GM19099 (cell line): ENCODE measurements around the gene TDRD1.

Source experiments
- POLR2A ChIP-seq: IDR thresholded peaks from 3 replicates; pipeline ENCODE4 v1.6.1; 2011; ENCODE audit warnings: low read depth; ENCODE audit not compliant: insufficient read length; ENCODE audit errors: extremely low read depth

The TDRD1 gene

DNA sequence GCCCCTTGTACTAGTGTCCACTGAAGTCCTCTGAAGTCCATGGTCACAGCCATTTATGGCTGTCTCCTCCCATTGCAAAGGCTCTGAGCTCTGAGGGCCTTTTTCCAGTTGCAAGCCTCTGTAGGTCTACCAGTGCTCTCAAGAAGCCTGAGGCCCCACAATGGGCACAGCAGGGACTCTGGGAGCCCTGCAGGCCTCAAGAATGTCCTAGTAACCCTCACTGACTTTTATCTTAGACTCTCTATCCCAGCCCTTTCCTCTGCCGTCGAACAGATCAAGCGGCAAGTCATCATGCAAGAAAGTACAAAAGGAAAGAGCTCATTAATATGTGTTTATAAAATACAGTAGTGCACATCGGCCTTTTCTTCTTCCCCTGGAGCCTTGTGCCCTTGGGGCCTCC, 83.3 kb downstream of the TDRD1 start:
- TF ChIP-seq POLR2A = no peak

DNA sequence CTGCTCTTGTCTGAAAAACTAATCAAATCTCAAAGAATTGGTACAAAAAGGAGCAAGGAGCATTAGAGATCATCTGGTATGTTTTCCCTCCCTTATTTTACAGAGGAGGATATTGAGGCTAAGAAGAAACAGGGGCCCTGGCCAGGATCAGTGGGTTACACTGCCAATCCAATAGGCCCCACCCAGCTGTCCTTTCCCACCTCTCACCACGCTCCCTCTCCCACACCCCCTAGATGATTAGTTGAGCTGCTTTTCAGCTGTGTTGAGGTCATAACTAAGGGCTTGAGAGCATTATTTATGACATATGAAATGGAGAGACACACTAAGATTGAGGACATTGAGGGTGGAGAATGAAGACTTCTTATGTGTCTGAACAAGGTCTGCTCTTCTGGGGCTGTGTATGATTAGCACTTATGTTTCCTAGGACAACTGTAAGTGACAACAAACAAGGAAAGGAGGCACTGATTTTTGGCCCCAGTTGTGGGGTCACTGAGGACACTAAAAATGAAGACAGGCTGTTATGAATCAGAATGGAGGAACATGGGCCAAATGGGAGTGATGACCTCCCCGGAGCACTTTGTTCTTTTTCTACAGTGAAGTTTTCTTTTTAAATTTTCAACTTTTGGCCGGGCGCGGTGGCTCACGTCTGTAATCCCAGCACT, 86.4 kb downstream of the TDRD1 start:
- no peak for TF ChIP-seq POLR2A

DNA sequence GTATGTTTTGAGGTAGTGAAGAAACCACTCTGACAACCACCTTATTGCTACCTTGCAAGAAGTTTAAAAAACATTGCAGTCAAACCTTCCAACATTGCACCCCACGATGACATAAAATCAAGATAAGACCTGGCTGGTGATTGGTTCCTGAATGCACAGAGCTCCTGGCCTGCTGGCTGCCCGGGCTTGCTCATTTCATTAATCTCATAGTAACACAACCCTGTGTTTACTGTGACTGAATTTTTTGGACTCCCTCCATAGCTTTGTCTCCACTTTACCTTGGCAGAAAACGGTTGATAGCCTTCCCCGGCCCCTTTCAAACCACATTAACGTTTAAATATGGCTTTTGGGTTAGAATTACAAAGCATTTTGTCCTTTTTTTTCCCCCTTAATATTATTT, 87.4 kb downstream of the TDRD1 start:
- no peak for TF ChIP-seq POLR2A

DNA sequence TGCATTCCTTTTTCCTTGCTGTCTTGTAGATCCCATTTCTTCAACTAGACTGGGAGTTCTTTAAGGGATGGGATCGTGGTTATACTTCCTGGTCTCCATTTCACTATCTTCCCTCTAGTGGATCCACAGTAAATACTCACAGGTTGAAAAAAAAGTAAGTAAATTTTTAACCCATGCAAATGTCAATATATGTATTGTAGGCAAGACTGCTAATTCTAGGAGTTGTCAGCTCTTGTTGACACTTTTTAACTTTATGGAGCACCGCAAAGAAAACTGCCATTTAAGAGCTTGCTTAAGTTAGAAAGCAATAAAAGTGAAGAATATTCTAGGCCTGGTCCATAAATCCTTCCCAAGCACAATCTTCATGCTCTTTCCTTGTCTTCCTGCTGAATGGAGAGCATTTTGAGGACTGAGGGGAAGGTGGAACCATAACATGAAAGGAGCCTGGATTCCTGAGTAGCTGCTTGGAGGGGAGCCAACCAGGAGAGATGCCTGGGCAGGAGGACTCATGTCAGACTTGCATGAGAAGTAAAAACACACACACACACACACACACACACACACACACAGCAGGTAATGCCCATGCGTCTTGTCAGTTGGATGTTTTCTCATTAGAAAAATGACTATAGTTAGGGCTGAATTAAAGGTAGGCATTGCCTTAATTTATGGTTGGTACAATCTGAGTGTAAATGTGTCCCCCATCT, 92.1 kb downstream of the TDRD1 start:
- TF ChIP-seq POLR2A = no peak

DNA sequence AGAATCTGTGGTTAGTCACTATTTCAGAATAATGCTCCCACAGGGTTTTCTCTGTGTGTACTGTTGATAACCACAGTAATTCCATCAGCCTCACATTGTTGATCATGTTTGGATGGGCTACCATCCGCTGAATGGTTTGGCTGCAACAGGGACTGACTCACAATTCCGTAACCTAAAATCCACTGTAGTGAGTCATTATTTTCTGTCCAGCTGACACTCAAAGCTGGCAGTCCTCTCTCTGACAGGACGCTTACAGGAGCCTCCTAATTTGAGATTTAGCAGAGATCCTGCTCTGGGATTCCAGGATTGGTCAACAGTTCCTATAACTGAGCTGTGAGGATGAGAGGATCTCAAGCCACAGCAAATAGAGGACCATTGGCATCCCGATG, 92.6 kb downstream of the TDRD1 start:
- TF ChIP-seq POLR2A = no peak

DNA sequence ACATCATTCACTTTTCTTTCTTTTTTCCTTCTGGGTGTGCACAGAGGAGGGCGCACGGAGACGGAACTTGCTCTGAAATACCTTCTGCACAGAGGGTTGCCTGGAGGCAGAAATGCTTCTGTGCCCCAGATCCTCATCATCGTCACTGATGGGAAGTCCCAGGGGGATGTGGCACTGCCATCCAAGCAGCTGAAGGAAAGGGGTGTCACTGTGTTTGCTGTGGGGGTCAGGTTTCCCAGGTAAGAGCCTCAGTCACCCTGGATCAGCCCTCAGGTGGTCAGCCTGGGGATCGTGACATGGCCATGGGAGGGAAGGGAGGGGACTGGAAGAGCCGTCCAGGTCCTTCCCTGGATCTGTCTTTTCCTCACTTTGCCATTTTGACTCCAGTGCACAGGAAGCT, 93.5 kb downstream of the TDRD1 start:
- no peak for TF ChIP-seq POLR2A

DNA sequence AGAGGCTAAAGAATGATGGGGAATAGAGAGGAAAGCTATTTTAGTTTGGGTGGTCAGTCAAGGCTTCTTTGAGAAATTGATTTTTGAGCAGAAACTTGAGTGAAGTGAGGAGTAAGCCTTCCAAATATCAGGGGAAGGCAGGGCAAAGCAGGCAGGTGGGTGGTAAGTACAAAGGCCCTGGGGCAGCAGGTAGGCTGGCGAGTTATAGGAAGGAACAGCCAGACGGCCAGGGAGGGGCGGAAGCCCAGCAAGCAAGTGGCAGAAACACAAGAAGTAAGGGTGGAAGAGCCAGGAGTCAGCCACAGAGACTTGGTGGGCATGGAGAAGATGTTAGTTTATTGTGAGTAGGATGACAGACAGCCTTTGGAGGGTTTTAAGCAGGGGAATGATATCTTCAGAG, 94.8 kb downstream of the TDRD1 start:
- TF ChIP-seq POLR2A = no peak

DNA sequence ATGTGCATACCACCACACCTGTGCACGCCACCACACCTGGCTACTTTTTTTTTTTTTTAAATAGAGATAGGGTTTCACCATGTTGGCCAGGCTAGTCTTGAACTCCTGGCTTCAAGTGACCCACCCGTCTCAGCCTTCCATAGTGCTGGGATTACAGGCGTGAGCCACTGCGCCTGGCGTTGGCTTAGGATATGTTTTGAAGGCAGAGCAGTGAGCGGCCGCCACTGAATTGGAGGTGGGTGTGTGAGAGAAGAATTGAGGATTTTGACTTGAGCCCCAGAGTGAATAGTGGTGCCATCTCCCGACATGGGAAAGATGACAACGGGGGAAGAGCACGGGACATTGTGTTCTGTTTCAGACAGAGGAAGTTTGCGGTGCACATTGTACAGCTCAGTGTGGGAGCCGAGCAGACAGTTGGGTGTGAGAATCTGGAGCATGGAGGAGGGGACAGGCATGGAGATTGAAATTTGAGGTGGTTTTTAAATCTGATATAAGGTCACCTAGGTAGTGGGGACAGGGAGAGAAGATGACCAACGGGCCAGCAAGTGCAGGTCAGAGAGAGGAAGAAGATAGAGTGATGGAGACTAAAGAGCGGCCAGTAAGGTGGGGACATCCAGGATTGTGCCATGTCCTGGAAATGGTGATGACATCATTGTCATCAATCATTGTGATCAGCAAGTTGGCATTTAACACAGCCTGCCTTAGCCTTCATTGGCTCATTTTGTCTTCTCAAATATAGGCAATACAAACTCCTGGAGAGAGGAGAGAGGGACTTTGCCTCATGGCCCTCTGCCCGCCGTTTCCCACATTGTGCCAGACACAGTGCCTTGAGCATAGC, 95.7 kb downstream of the TDRD1 start:
- no peak for TF ChIP-seq POLR2A

DNA sequence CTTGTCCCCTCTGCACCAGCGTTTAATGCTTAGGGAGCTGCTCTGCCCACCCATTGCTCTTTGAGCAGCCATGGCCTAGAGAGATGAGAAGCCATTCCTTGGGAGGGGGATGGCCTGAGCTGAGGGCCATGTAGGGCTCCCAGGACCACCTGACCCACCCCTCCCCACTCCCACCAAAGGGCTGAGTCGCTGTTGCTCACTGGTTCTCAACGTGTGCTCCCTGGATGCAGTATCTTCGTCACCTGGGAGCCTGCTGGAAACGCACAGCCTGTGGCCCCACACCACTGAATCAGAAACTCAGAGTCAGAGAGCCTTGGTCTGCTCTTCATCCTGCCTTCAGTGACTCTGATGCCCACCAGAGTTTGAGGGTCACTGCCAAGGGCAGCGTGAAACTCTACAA, 96.9 kb downstream of the TDRD1 start:
- TF ChIP-seq POLR2A = no peak

DNA sequence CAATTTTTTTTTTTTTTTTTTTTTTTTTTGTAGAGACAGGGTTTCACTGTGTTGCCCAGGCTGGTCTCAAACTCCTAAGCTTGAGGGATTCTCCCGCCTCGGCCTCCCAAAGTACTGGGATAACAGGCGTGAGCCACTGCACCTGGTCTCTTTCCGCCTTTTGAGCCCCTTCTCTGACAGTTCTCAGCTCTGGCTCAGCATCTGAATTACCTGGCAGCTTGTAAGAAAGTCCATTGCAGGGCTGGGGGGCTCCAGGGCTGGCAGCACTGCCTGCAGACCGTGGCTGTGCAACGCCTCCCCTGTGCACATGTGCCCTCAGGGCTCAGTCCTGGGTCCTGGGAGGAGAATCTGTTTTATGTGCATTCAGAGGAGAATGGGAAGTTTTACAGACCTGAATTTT, 97.5 kb downstream of the TDRD1 start:
- TF ChIP-seq POLR2A = no peak

DNA sequence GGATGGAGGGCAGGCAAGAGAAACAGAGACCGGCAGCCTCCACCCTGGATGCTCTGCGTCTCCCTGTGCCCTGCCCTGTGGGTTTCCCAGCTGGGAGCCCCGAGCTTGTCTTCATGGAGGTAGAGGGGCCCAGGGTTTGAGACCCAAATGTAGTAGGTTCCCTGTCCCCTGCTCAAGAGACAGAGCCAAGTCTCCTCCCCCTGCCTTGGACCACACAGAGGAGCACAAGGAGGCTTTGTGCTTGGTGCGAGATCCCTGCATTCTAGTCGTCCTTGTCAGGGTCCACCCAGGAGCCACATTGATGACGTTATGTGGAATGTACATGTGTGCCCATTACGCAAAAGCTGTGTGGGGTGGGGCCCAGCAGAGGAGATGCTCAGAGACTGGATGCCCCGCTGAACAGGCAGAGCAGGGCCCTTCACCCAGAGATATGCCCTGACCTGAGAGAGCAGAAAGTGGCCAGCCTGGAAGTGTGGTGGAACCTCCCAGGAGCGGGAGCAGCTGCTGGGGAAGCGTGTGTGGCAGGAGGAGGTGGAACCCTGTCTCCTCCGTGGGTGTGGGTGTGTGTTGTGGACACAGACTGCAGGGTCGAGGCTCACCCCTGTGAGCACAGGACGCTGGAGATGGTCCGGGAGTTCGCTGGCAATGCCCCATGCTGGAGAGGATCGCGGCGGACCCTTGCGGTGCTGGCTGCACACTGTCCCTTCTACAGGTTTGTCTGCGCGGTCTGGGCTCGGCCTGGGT, 99.2 kb downstream of the TDRD1 start:
- no peak for TF ChIP-seq POLR2A

DNA sequence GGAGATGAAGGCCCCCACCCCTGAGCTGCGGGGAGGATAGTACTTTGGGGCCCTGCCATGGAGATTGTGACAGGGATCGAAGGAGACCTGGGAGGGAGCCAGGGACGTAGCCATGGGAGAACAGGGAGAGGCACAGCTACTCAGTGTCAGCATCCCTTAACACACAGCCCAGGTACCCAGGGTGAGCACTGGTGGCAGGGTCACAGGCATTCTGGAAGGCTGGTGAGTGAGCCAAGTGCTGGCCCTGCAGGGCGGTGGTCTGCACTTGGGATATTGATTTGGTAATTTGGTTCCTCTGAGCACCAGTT, 99.7 kb downstream of the TDRD1 start:
- TF ChIP-seq POLR2A = no peak

DNA sequence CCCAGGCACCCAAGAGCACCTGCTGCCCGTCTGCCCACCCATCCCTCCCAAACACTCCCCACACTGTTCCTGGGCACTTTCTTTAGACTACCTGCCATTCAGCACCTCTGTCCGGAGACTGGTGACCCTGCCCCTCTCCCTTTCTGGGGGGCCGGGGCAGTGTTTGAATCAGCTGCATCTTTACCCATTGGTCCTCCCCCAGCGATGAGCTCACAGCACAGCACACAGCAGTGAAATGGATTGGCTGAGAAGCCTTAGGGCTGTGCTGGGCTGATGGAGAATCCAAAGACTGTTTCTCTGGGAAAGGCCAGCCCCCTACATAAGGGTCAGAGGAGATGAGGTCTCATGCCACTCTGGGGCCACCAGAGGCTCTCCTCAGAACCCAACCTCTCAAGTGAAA, 100.1 kb downstream of the TDRD1 start:
- no peak for TF ChIP-seq POLR2A

DNA sequence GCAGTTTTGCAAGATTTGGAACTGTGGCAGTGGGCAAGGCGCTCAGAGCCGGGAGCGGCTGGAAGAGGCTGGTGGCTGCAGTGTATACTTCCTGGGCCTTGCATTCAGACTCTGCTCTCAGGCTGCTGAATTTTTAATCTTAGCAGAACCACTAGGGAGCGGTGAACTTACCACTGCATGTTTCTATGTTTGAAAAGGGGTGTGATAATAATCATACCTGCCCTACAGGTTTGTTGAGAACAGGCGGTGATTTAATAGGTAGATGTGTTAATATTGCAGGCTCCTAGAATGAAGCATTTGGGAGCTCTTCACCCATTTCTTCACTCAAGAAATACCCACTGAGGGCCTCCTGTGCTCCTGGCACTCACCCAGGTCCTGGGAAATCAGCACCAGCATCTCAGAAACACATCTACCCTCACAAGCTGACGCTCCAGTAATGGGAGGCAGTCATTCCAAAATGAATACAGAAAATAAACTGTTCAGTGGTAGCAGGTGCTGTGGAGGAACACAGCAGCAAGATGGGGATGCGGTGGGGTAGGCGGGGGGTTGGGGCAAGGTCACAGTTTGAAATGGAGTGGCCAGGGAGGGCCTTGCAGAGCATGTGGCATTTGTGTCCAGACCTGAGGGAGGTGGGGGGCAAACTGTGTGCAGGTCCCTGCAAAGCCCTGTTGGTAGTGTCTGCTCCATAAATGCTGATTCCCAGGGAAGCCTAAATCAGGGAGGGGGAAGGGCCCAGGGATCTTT, 100.9 kb downstream of the TDRD1 start:
- TF ChIP-seq POLR2A = no peak

DNA sequence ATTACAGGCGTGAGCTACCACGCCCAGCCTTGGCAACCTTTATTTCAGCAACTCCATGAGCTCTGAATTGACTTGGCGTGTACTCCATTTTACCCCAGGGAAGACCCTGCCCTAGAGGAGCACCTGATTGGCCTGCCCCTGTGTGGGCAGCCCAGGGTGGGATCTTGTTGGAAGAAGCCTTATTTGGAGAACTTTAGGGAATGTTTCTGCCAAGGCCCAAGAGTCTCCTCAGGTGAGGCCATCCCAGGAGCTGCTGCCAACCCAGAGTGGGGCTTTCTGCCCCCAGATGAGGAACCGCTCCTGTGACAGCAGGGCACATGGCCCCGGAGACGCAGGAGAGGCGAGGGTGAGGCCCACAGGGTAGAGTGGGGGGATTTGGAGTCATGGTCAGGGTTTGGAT, 101.9 kb downstream of the TDRD1 start:
- TF ChIP-seq POLR2A = no peak

DNA sequence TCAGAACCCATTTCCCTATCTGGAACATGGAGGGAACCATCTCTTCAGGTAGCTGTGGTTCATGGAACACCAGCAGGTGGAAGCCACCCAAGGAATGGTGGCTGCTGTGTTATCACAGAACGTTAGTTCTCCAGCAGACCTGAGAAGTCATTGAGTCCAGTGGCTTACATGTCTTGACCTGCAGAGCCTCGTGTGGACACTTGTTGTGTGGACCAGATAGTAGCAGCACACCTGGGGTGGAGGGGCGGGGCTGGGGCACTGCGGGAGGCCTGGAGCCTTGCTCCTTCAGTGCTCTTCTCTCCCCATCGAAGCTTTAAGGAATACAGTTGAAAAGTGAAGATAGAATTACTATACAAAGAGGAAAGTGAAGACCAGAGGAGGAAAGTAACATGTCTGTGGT, 102.3 kb downstream of the TDRD1 start:
- TF ChIP-seq POLR2A = no peak
